Ascending aorta (tissue), 2 donors: Measurements from ENCODE around the gene DHX35. TPM values are rescaled to one million over a fixed set of nuclear protein-coding genes. Genes with fewer than 3 reads are reported as not detected.
"Not testable (repeated sequence)": the region's sequence is repeated elsewhere in the genome, so short reads cannot be mapped to it uniquely, and the experiment has no call there.

Experiments used
- DNase-seq, 2 donors: peaks; one replicate each; pipeline ENCODE4 v3.0.0-alpha.2; 2019; ENCODE audit warnings: low spot score in 2 of 2
- H3K27ac ChIP-seq, 2 donors: fragments of 200-600 bp; sonication (generic); one replicate each; pipeline ENCODE4 v1.5.1; 2016 to 2017; ENCODE audit warnings: mild to moderate bottlenecking in 1 of 2
- H3K27me3 ChIP-seq: fragments of 200-600 bp; sonication (generic); one replicate; pipeline ENCODE4 v1.5.1; 2017
- H3K36me3 ChIP-seq, 2 donors: fragments of 200-600 bp; sonication (generic); one replicate each; pipeline ENCODE4 v1.5.1; 2016
- H3K4me1 ChIP-seq, 2 donors: fragments of 200-600 bp; sonication (generic); one replicate each; pipeline ENCODE4 v1.5.1; 2016 to 2017; ENCODE audit warnings: mild to moderate bottlenecking in 1 of 2
- H3K4me3 ChIP-seq, 2 donors: fragments of 200-600 bp; sonication (generic); one replicate each; pipeline ENCODE4 v1.5.1; 2016 to 2017; ENCODE audit warnings: mild to moderate bottlenecking in 1 of 2
- H3K9me3 ChIP-seq, 2 donors: fragments of 200-600 bp; sonication (generic); one replicate each; pipeline ENCODE4 v1.5.1; 2016
- intact Hi-C: fragments of 100-400 bp; cut with DNase I; formaldehyde crosslinking; loops from one replicate; pipeline ENCODE4 v1.15.1; 2023
- total RNA-seq: library from RNA; depleted of rRNA; stranded (reverse); fragments of >200 nt; gene quantifications from one replicate; pipeline ENCODE4 v1.1.0, GENCODE V29; 2016
- TF ChIP-seq, protein P1 (sequence below), 3 experiments: fragments of 200-600 bp in 2 of 3; fragments of 450-650 bp in 1 of 3; sonication (generic) in 2 of 3; IDR thresholded peaks; one replicate each; pipeline ENCODE4 v1.5.1; 2016 to 2019; ENCODE audit warnings: antibody characterized with exemption in 3 of 3, mild to moderate bottlenecking in 1 of 3, moderate library complexity in 1 of 3

The DHX35 gene
- total RNA-seq, 1 donor from 2014 or later, result 35.3 TPM

DNA sequence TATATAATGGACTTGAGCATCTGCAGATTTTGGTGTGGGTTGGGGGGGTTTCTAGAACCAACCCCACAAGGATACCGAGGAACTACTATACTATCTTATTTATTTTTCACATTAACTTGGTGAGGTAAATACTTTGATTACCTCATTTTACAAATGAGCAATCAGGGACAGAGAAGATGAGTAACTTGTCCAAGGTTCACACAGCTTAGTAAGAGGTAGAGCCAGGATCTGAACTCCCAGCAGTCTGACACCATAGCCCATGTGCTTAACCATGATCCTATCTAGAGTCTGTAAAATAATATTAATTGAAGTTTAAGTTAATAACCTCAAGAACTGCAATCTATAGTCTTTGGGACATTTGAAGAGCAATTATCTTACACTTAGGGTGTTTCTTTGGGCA is 28.6 kb downstream of the DHX35 start:
- TF ChIP-seq, protein P1, sequence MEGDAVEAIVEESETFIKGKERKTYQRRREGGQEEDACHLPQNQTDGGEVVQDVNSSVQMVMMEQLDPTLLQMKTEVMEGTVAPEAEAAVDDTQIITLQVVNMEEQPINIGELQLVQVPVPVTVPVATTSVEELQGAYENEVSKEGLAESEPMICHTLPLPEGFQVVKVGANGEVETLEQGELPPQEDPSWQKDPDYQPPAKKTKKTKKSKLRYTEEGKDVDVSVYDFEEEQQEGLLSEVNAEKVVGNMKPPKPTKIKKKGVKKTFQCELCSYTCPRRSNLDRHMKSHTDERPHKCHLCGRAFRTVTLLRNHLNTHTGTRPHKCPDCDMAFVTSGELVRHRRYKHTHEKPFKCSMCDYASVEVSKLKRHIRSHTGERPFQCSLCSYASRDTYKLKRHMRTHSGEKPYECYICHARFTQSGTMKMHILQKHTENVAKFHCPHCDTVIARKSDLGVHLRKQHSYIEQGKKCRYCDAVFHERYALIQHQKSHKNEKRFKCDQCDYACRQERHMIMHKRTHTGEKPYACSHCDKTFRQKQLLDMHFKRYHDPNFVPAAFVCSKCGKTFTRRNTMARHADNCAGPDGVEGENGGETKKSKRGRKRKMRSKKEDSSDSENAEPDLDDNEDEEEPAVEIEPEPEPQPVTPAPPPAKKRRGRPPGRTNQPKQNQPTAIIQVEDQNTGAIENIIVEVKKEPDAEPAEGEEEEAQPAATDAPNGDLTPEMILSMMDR (IDR thresholded peaks at IDR 0.05), result no peak
- no peak for DNase-seq
- peaks cover 18 to 23% of the 10 kb centered on the region in 2 donors for H3K36me3 ChIP-seq
- no peaks in the 10 kb centered on the region for H3K27me3 ChIP-seq
- intact Hi-C loops, result no loop called here
- no peak overlapping the region for H3K27ac ChIP-seq
- H3K9me3 ChIP-seq, result no peaks in the 10 kb centered on the region
- H3K4me1 ChIP-seq, result peaks cover 0 to 6% of the 10 kb centered on the region in 2 donors
- H3K4me3 ChIP-seq, result no peak overlapping the region

- TF ChIP-seq, protein P1 (IDR thresholded peaks at IDR 0.05), result no peak
- H3K27ac ChIP-seq, result no peak overlapping the region
- no peak overlapping the region for H3K4me3 ChIP-seq
- DNase-seq, result no peak
- no peaks in the 10 kb centered on the region for H3K27me3 ChIP-seq
- intact Hi-C loops, result no loop called here
- H3K36me3 ChIP-seq, result peaks cover 20 to 29% of the 10 kb centered on the region in 2 donors
- no peaks in the 10 kb centered on the region for H3K9me3 ChIP-seq
- no peaks in the 10 kb centered on the region for H3K4me1 ChIP-seq
These were observed 29.9 kb downstream of the DHX35 start for GRCh38 chr20:38991814-38992704.

GRCh38 chr20:38995536-38996044 is 33.4 kb downstream of the DHX35 start:
- intact Hi-C loops, result no loop called here
- DNase-seq, result no peak
- TF ChIP-seq, protein P1 (IDR thresholded peaks at IDR 0.05), result no peak
- Histone ChIP-seq H3K9me3 (no peaks in the 10 kb centered on the region), H3K4me3 (no peak overlapping the region), H3K36me3 (peaks cover 34 to 42% of the 10 kb centered on the region in 2 donors), H3K27me3 (no peaks in the 10 kb centered on the region), H3K4me1 (no peaks in the 10 kb centered on the region), H3K27ac (no peak overlapping the region)

- H3K4me1 ChIP-seq, DNase-seq, H3K4me3 ChIP-seq, H3K9me3 ChIP-seq, intact Hi-C loops, H3K27ac ChIP-seq, H3K27me3 ChIP-seq: not testable (repeated sequence)
- H3K36me3 ChIP-seq, result peaks cover 42 to 47% of the 10 kb centered on the region in 2 donors
These were observed 34.7 kb downstream of the DHX35 start for GRCh38 chr20:38996866-38997265.

GRCh38 chr20:38997622-38998021 is 35.5 kb downstream of the DHX35 start:
- no peak overlapping the region for H3K27ac ChIP-seq
- no peak for DNase-seq
- no peaks in the 10 kb centered on the region for H3K9me3 ChIP-seq
- H3K4me1 ChIP-seq, result no peaks in the 10 kb centered on the region
- H3K36me3 ChIP-seq, result peaks cover 50 to 55% of the 10 kb centered on the region in 2 donors
- TF ChIP-seq, protein P1 (IDR thresholded peaks at IDR 0.05), result no peak
- H3K27me3 ChIP-seq, result no peaks in the 10 kb centered on the region
- H3K4me3 ChIP-seq, result no peak overlapping the region
- intact Hi-C loops, result no loop called here

DNA sequence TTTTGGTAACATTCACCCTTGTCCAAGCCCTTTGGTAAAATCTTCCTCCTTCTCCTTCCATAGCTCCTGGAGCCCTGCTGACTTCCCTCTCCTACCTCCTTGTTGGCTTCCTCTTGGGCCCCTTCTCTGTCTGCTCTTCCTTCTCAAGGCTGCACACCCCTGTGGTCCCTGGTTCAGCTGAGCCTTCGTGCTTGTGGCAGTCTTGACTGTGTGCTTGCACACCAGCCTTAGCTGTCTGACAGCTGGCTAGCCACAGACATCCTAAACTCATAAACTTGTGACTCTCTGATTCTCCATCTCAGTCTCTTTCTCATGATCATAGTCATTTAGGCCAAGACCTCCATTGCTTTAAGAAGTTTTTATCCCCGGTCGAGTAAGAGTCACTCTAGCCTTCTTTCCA is 37.1 kb downstream of the DHX35 start:
- H3K27ac ChIP-seq, result no peak overlapping the region
- H3K27me3 ChIP-seq, result no peaks in the 10 kb centered on the region
- TF ChIP-seq, protein P1 (IDR thresholded peaks at IDR 0.05), result no peak
- peaks cover 54 to 65% of the 10 kb centered on the region in 2 donors for H3K36me3 ChIP-seq
- no peak overlapping the region for H3K4me3 ChIP-seq
- H3K4me1 ChIP-seq, result no peaks in the 10 kb centered on the region
- intact Hi-C loops, result no loop called here
- no peaks in the 10 kb centered on the region for H3K9me3 ChIP-seq
- no peak for DNase-seq
